Neural progenitor cell (in vitro differentiated cells): ENCODE data around the gene INO80C. TPM values are rescaled to one million over a fixed set of nuclear protein-coding genes. Genes with fewer than 3 reads are reported as not detected.

Source experiments
- DNase-seq: peaks from one replicate; pipeline ENCODE4 v3.0.0-alpha.2; 2016; ENCODE audit warnings: low spot score
- H2AFZ ChIP-seq: fragments of 200-600 bp; sonication (generic); replicated peaks from 2 replicates; pipeline ENCODE4 v1.6.1; 2016; ENCODE audit warnings: antibody characterized with exemption
- H3F3A ChIP-seq: fragments of 200-600 bp; sonication (generic); 2 replicates; pipeline ENCODE4 v1.6.1; 2016; ENCODE audit warnings: antibody characterized with exemption, low read depth
- H3K27ac ChIP-seq: fragments of 200-600 bp; sonication (generic); 2 replicates; pipeline ENCODE4 v1.5.1; 2016; ENCODE audit warnings: mild to moderate bottlenecking
- H3K27me3 ChIP-seq: fragments of 200-600 bp; sonication (generic); 2 replicates; pipeline ENCODE4 v1.6.1; 2016; ENCODE audit warnings: mild to moderate bottlenecking, moderate library complexity
- H3K36me3 ChIP-seq: fragments of 200-600 bp; sonication (generic); 2 replicates; pipeline ENCODE4 v1.5.1; 2016
- H3K4me1 ChIP-seq: fragments of 200-600 bp; sonication (generic); 2 replicates; pipeline ENCODE4 v1.6.1; 2016; ENCODE audit warnings: mixed run types
- H3K4me2 ChIP-seq: fragments of 200-600 bp; sonication (generic); 2 replicates; pipeline ENCODE4 v1.6.1; 2016
- H3K4me3 ChIP-seq: fragments of 200-600 bp; sonication (generic); 2 replicates; pipeline ENCODE4 v1.5.1; 2016
- H3K79me2 ChIP-seq: fragments of 200-600 bp; sonication (generic); 2 replicates; pipeline ENCODE4 v1.6.1; 2016; ENCODE audit warnings: low read depth
- H3K9ac ChIP-seq: fragments of 200-600 bp; sonication (generic); 2 replicates; pipeline ENCODE4 v1.6.1; 2016
- H3K9me3 ChIP-seq: fragments of 200-600 bp; sonication (generic); 2 replicates; pipeline ENCODE4 v1.5.1; 2016; ENCODE audit warnings: low read depth
- H4K20me1 ChIP-seq: fragments of 200-600 bp; sonication (generic); 2 replicates; pipeline ENCODE4 v1.6.1; 2016; ENCODE audit warnings: low read depth
- H3K27ac Mint-ChIP-seq: 3 replicates; pipeline ENCODE4 v1.8.0; 2021; ENCODE audit warnings: mixed read lengths
- H3K27me3 Mint-ChIP-seq: 2 replicates; pipeline ENCODE4 v1.8.0; 2022; ENCODE audit warnings: low read depth, mild to moderate bottlenecking, inconsistent platforms, moderate library complexity, mixed read lengths; ENCODE audit not compliant: insufficient read depth
- H3K36me3 Mint-ChIP-seq: 3 replicates; pipeline ENCODE4 v1.8.0; 2021; ENCODE audit warnings: mixed read lengths
- H3K4me1 Mint-ChIP-seq: 3 replicates; pipeline ENCODE4 v1.8.0; 2021; ENCODE audit warnings: mixed read lengths
- H3K4me3 Mint-ChIP-seq: 3 replicates; pipeline ENCODE4 v1.8.0; 2021; ENCODE audit warnings: mild to moderate bottlenecking, moderate library complexity, mixed read lengths
- H3K9me3 Mint-ChIP-seq: 3 replicates; pipeline ENCODE4 v1.8.0; 2020; ENCODE audit warnings: mixed read lengths
- EZH2 ChIP-seq: fragments of 200-600 bp; sonication (generic); IDR thresholded peaks from 2 replicates; pipeline ENCODE4 v1.6.1; 2017; ENCODE audit warnings: antibody characterized with exemption, mild to moderate bottlenecking, moderate library complexity
- EZH2phosphoT487 ChIP-seq: fragments of 200-600 bp; sonication (generic); IDR thresholded peaks from 2 replicates; pipeline ENCODE4 v1.6.1; 2017; ENCODE audit warnings: antibody characterized with exemption
- total RNA-seq: library from RNA; depleted of rRNA; stranded (reverse); fragments of >200 nt; gene quantifications from 2 replicates; pipeline ENCODE4 v1.2.3, GENCODE V29; 2015; ENCODE audit warnings: low replicate concordance
- TF ChIP-seq, protein P1 (sequence below): fragments of 200-600 bp; sonication (generic); IDR thresholded peaks from 2 replicates; pipeline ENCODE4 v1.5.1; 2017; ENCODE audit warnings: antibody characterized with exemption, mild to moderate bottlenecking

The INO80C gene
- total RNA-seq, 1 donor from 2014 or later, result 13.2 TPM

GRCh38 chr18:35500113-35500512 is 2.4 kb upstream of the INO80C start:
- no peak overlapping the region for H3K4me2 ChIP-seq
- no peaks in the 10 kb centered on the region for H4K20me1 ChIP-seq
- H3K27me3 ChIP-seq, result no peaks in the 10 kb centered on the region
- H3K4me3 ChIP-seq, result no peak overlapping the region
- Mint-ChIP-seq H3K27me3 (peaks cover 6% of the 10 kb centered on the region), H3K36me3 (no peaks in the 10 kb centered on the region), H3K4me1 (peaks cover 35% of the 10 kb centered on the region), H3K27ac (no peak overlapping the region), H3K9me3 (peaks cover 6% of the 10 kb centered on the region), H3K4me3 (peak overlapping the region; percentile 13)
- peaks cover 9% of the 10 kb centered on the region for H3K4me1 ChIP-seq
- no peak for DNase-seq
- no peak overlapping the region for H2AFZ ChIP-seq
- H3K36me3 ChIP-seq, result no peaks in the 10 kb centered on the region
- H3K27ac ChIP-seq, result no peak overlapping the region
- TF ChIP-seq EZH2, result no peak
- TF ChIP-seq, protein P1, sequence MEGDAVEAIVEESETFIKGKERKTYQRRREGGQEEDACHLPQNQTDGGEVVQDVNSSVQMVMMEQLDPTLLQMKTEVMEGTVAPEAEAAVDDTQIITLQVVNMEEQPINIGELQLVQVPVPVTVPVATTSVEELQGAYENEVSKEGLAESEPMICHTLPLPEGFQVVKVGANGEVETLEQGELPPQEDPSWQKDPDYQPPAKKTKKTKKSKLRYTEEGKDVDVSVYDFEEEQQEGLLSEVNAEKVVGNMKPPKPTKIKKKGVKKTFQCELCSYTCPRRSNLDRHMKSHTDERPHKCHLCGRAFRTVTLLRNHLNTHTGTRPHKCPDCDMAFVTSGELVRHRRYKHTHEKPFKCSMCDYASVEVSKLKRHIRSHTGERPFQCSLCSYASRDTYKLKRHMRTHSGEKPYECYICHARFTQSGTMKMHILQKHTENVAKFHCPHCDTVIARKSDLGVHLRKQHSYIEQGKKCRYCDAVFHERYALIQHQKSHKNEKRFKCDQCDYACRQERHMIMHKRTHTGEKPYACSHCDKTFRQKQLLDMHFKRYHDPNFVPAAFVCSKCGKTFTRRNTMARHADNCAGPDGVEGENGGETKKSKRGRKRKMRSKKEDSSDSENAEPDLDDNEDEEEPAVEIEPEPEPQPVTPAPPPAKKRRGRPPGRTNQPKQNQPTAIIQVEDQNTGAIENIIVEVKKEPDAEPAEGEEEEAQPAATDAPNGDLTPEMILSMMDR, result no peak
- no peak for TF ChIP-seq EZH2phosphoT487
- H3K79me2 ChIP-seq, result peaks cover 20% of the 10 kb centered on the region
- no peaks in the 10 kb centered on the region for H3K9me3 ChIP-seq
- H3F3A ChIP-seq, result no peaks in the 10 kb centered on the region
- no peak overlapping the region for H3K9ac ChIP-seq

- Histone ChIP-seq H3K4me1 (peaks cover 24% of the 10 kb centered on the region), H3K27ac (no peak overlapping the region), H4K20me1 (no peaks in the 10 kb centered on the region), H3F3A (peaks cover under 1% of the 10 kb centered on the region), H3K79me2 (peaks cover 52% of the 10 kb centered on the region), H3K27me3 (no peaks in the 10 kb centered on the region), H2AFZ (peak overlapping the region; percentile 95), H3K4me3 (peak overlapping the region; percentile 88), H3K9me3 (no peaks in the 10 kb centered on the region), H3K4me2 (peak overlapping the region; percentile 80), H3K36me3 (no peaks in the 10 kb centered on the region), H3K9ac (no peak overlapping the region)
- peak overlapping the region; percentile 97 for H3K27ac Mint-ChIP-seq
- H3K4me3 Mint-ChIP-seq, result peak overlapping the region; percentile 97
- peaks cover 8% of the 10 kb centered on the region for H3K27me3 Mint-ChIP-seq
- H3K36me3 Mint-ChIP-seq, result no peaks in the 10 kb centered on the region
- H3K4me1 Mint-ChIP-seq, result peaks cover 51% of the 10 kb centered on the region
- no peak for DNase-seq
- peaks cover 6% of the 10 kb centered on the region for H3K9me3 Mint-ChIP-seq
- TF ChIP-seq, protein P1, result no peak
- TF ChIP-seq EZH2phosphoT487 (no peak), EZH2 (no peak)
Measured at GRCh38 chr18:35497027-35497369, 762 bp downstream of the INO80C start.

GRCh38 chr18:35495536-35496314 is 2.0 kb downstream of the INO80C start:
- peak overlapping the region; percentile 80 for H3K4me2 ChIP-seq
- H3K9me3 ChIP-seq, result no peaks in the 10 kb centered on the region
- Mint-ChIP-seq H3K36me3 (no peaks in the 10 kb centered on the region), H3K4me1 (peaks cover 55% of the 10 kb centered on the region), H3K9me3 (peaks cover 3% of the 10 kb centered on the region), H3K4me3 (peak overlapping the region; percentile 97), H3K27ac (no peak overlapping the region), H3K27me3 (peaks cover 8% of the 10 kb centered on the region)
- no peak overlapping the region for H3K4me3 ChIP-seq
- peaks cover 7% of the 10 kb centered on the region for H3F3A ChIP-seq
- no peak overlapping the region for H3K9ac ChIP-seq
- no peaks in the 10 kb centered on the region for H3K27me3 ChIP-seq
- H4K20me1 ChIP-seq, result no peaks in the 10 kb centered on the region
- H2AFZ ChIP-seq, result no peak overlapping the region
- DNase-seq, result no peak
- H3K27ac ChIP-seq, result no peak overlapping the region
- TF ChIP-seq, protein P1, result no peak
- TF ChIP-seq EZH2phosphoT487 (no peak), EZH2 (no peak)
- H3K4me1 ChIP-seq, result peaks cover 37% of the 10 kb centered on the region
- peaks cover 59% of the 10 kb centered on the region for H3K79me2 ChIP-seq
- H3K36me3 ChIP-seq, result no peaks in the 10 kb centered on the region
